ENCODE results near the gene ADGRE3.

ADGRE3 gene

DNA sequence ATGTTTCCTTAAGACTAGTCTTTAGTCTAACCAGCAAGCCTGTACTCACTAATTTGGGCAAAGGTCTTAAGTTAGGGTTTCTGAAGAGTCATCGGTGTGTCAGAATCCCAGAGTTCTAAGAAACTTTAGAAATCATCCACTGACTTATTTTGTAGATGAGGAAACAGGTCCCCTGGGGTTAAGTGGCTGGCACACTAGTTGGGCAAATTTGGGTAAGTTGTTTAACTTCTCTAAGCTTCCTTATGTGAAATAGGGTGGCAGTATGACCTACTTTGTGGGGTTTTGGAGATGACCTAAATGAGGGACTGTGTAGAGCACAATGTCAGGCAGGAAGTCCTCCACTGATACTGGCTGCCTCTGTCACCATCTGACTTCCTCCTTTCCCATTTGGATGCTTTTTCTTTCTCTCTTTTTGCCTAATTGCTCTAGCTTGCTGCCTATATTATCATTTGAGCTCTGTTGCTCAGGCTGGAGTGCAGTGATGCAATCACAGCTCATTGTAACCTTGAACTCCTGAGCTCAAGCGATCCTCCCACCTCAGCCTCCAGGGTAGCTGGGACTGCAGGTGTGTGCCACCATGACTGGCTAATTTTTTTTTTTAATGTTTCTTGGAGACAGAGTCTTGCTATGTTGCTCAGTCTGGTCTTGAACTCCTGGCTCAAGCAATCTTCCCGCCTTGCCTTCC is 2.3 kb downstream of the ADGRE3 start:
- TF ChIP-seq, protein P1, sequence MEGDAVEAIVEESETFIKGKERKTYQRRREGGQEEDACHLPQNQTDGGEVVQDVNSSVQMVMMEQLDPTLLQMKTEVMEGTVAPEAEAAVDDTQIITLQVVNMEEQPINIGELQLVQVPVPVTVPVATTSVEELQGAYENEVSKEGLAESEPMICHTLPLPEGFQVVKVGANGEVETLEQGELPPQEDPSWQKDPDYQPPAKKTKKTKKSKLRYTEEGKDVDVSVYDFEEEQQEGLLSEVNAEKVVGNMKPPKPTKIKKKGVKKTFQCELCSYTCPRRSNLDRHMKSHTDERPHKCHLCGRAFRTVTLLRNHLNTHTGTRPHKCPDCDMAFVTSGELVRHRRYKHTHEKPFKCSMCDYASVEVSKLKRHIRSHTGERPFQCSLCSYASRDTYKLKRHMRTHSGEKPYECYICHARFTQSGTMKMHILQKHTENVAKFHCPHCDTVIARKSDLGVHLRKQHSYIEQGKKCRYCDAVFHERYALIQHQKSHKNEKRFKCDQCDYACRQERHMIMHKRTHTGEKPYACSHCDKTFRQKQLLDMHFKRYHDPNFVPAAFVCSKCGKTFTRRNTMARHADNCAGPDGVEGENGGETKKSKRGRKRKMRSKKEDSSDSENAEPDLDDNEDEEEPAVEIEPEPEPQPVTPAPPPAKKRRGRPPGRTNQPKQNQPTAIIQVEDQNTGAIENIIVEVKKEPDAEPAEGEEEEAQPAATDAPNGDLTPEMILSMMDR (IDR thresholded peaks at IDR 0.05; ENCODE audit: borderline replicate concordance, control extremely low read depth, extremely low read depth, insufficient read depth, missing control alignments) = no peak
- no peak for DNase-seq (ENCODE audit: low spot score)
- in situ Hi-C loops (cut with MboI; ENCODE audit: low sequenced_read_pairs, unreplicated experiment) = no loop called here

DNA sequence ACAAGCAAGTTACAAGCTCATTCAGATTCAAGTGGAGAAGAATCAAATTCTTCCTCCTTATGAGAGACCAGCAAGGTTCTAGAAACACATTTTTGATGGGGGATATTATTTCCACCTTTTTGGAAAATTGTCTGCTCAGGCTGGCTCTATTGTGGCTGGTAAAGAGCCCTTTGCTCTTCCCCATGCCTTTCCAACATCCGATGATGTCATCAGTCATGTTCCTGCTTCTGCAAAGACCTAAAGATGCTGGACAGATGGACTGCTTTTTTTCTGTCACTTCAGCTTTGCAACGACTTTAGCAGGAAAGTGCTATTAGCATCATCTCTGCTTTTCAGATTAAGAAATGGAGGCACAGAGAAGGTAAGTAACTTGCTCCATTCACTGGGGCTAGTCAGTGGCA is 4.2 kb downstream of the ADGRE3 start:
- TF ChIP-seq, protein P1 (IDR thresholded peaks at IDR 0.05; ENCODE audit: borderline replicate concordance, control extremely low read depth, extremely low read depth, insufficient read depth, missing control alignments) = no peak
- DNase-seq (ENCODE audit: low spot score) = no peak
- in situ Hi-C loops (cut with MboI; ENCODE audit: low sequenced_read_pairs, unreplicated experiment) = no loop called here

DNA sequence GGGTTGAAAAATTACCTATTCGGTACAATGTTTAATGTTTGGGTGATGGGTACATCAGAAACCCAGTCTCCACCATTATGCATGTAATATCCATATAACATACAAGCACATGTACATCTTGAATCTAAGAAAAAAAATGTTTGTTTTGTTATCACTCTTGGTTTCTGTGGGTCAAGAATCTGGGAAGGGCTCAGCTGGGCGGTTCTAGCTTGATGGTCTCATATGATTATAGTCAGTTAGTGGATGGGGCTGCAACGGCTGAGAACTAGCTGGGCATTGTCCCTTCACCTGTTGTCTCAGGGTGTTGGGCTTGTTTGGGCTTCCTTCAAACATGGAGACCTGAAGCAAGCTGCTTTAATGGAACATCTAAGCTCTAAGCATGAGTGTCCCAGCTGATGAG is 4.7 kb downstream of the ADGRE3 start:
- no peak for DNase-seq (ENCODE audit: low spot score)
- in situ Hi-C loops (cut with MboI; ENCODE audit: low sequenced_read_pairs, unreplicated experiment) = no loop called here
- TF ChIP-seq, protein P1 (IDR thresholded peaks at IDR 0.05; ENCODE audit: borderline replicate concordance, control extremely low read depth, extremely low read depth, insufficient read depth, missing control alignments) = no peak

DNA sequence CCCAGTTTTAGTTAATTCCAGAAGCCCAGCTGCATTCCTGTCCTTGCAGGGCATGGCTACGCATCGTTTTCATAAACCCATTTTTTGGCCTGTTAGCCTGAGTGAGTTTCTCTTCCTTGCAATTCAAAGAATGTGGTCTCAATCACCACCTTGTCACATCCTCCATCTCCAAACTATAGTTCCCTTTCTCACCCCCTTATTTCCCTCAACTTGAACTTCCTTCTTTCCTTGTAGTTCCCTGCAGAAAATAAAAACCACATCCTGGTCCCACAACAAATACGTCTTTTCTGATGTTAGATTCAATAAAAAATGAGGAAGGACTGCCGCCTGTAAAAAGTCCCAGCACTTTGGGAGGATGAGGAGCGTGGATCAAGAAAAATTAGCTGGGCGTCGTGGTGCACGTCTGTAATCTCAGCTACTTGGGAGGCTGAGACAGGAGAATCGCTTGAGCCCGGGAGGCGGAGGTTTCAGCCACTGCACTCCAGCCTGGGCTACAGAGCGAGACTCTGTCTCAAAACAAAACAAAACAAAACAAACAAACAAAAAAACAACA is 13.2 kb downstream of the ADGRE3 start:
- in situ Hi-C loops (cut with MboI; ENCODE audit: low sequenced_read_pairs, unreplicated experiment) = no loop called here
- TF ChIP-seq, protein P1 (IDR thresholded peaks at IDR 0.05; ENCODE audit: borderline replicate concordance, control extremely low read depth, extremely low read depth, insufficient read depth, missing control alignments) = no peak
- DNase-seq (ENCODE audit: low spot score) = no peak

DNA sequence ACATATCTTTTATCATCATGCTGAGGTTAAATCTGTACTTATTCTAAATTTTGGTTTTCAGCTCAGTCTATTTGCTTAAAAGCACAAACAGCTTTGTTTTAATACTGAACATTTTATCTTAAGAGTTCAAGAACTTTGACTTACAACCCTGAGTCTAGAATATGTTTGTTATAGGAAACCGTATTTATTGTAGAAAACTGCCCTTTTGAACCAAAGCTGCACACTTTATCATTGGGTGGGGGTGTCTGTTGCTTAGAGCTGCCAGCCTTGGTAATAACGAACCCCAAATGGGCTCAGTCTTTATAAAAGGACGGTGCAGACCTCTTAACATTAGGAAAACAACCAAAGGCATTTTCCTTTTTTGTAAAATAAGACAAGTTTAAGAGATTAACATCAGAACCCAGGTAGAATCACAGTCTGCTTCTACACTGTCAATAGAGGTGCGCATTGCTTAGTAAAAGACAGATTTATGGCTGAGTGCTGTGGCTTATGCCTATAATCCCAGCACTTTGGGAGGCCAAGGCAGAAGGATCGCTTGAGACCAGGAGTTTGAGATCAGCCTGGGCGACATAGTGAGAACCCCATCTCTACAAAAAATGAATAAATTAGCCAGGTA is 14.7 kb downstream of the ADGRE3 start:
- DNase-seq (ENCODE audit: low spot score) = no peak
- TF ChIP-seq, protein P1 (IDR thresholded peaks at IDR 0.05; ENCODE audit: borderline replicate concordance, control extremely low read depth, extremely low read depth, insufficient read depth, missing control alignments) = no peak
- in situ Hi-C loops (cut with MboI; ENCODE audit: low sequenced_read_pairs, unreplicated experiment) = no loop called here

DNA sequence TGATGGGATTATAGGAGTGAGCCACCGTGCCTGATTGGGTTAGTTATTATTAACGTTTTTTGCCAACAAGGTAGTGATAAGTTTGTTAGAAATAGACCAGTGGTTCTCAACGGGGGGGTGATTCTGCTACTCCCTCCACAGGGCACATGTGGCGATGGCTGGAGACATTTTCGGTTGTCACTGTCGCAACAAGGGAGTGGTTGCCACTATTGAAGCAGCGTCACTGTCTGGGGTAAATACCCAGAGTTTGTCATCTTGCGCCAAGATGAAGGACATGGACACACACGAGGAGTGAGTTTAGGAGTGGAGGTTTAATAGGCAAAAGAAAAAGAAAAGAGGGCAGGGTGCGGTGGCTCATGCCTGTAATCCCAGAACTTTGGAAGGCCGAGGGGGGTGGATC is 18.9 kb downstream of the ADGRE3 start:
- in situ Hi-C loops (cut with MboI; ENCODE audit: low sequenced_read_pairs, unreplicated experiment) = no loop called here
- DNase-seq (ENCODE audit: low spot score) = no peak
- TF ChIP-seq, protein P1 (IDR thresholded peaks at IDR 0.05; ENCODE audit: borderline replicate concordance, control extremely low read depth, extremely low read depth, insufficient read depth, missing control alignments) = no peak

Measured in GM13976 (cell line).